Measurements from ENCODE around the gene F5.

F5 gene

GRCh38 chr1:169586395-169587255, at the start of gene F5:
Gene F5, minus strand, starts transcription at chr1:169586481. Its CDS starts 95 bp downstream, at chr1:169586386.
- DNase-seq (ENCODE audit: low spot score) (peak; percentile 25), FAIRE-seq (no peak)

GRCh38 chr1:169634877-169635276, 48.6 kb upstream of the F5 start:
- FAIRE-seq (no peak), DNase-seq (ENCODE audit: low spot score) (no peak)

GRCh38 chr1:169634145-169634544, 47.9 kb upstream of the F5 start:
- no peak for FAIRE-seq
- no peak for DNase-seq (ENCODE audit: low spot score)

- DNase-seq (ENCODE audit: low spot score): no peak
- no peak for FAIRE-seq
These were observed 45.0 kb upstream of the F5 start for GRCh38 chr1:169631249-169631648.

GRCh38 chr1:169630006-169630405, 43.7 kb upstream of the F5 start, which contains the start of gene SELP:
Gene SELP, minus strand, starts transcription at chr1:169630124. Its CDS starts 50 bp downstream, at chr1:169630074.
- DNase-seq (ENCODE audit: low spot score) (no peak), FAIRE-seq (no peak)

- no peak for FAIRE-seq
- DNase-seq (ENCODE audit: low spot score): no peak
These were observed 38.6 kb upstream of the F5 start for GRCh38 chr1:169624912-169625311.

- no peak for FAIRE-seq
- no peak for DNase-seq (ENCODE audit: low spot score)
These were observed 37.8 kb upstream of the F5 start for GRCh38 chr1:169624122-169624521.

- FAIRE-seq (no peak), DNase-seq (ENCODE audit: low spot score) (no peak)
These were observed 37.0 kb upstream of the F5 start for GRCh38 chr1:169623132-169623926.

GRCh38 chr1:169620565-169620964, 34.3 kb upstream of the F5 start:
- DNase-seq (ENCODE audit: low spot score): no peak
- no peak for FAIRE-seq

GRCh38 chr1:169618367-169618766, 32.1 kb upstream of the F5 start:
- DNase-seq (ENCODE audit: low spot score) (no peak), FAIRE-seq (no peak)

- no peak for DNase-seq (ENCODE audit: low spot score)
- no peak for FAIRE-seq
These were observed 29.5 kb upstream of the F5 start for GRCh38 chr1:169615803-169616202.

- DNase-seq (ENCODE audit: low spot score) (no peak), FAIRE-seq (no peak)
These were observed 24.6 kb upstream of the F5 start for GRCh38 chr1:169610858-169611257.

GRCh38 chr1:169610108-169610507, 23.8 kb upstream of the F5 start:
- no peak for FAIRE-seq
- DNase-seq (ENCODE audit: low spot score): no peak

- DNase-seq (ENCODE audit: low spot score): no peak
- FAIRE-seq: no peak
These were observed 21.9 kb upstream of the F5 start for GRCh38 chr1:169608226-169608625.

- no peak for DNase-seq (ENCODE audit: low spot score)
- FAIRE-seq: no peak
These were observed 18.7 kb upstream of the F5 start for GRCh38 chr1:169604781-169605560.

- FAIRE-seq (peak; percentile 16), DNase-seq (ENCODE audit: low spot score) (peak; percentile 34)
These were observed 15.0 kb upstream of the F5 start for GRCh38 chr1:169601096-169601881.

- FAIRE-seq: no peak
- no peak for DNase-seq (ENCODE audit: low spot score)
These were observed 9.8 kb upstream of the F5 start for GRCh38 chr1:169595764-169596711.

GRCh38 chr1:169594391-169594790, 8.1 kb upstream of the F5 start:
- DNase-seq (ENCODE audit: low spot score) (no peak), FAIRE-seq (no peak)

- DNase-seq (ENCODE audit: low spot score) (no peak), FAIRE-seq (no peak)
These were observed 4.7 kb upstream of the F5 start for GRCh38 chr1:169590932-169591331.

All from RCC 7860 (cell line).